B cell (primary cell): ENCODE data around the gene PRDM11. TPM values are rescaled to one million over a fixed set of nuclear protein-coding genes. Genes with fewer than 3 reads are reported as not detected.
A peak's percentile ranks its signal among the peaks of the same experiment; 100 is the strongest.

ENCODE experiments used
- ATAC-seq: fragments of 200-7000 bp; cut with Tn5 transposase; one replicate; pipeline ENCODE4 v1.10.0; 2021; ENCODE audit warnings: low read depth, mild to moderate bottlenecking, moderate number of reproducible peaks, moderate library complexity
- CTCF ChIA-PET: fragments of 350-600 bp; sonication (Branson Sonifier 250); formaldehyde crosslinking; loops from one replicate; lab custom pipeline; 2021; ENCODE audit warnings: antibody characterized with exemption, inconsistent platforms; lab: Charles Lee
- POLR2A ChIA-PET: fragments of 350-600 bp; sonication (Branson Sonifier 250); formaldehyde crosslinking; loops from one replicate; lab custom pipeline; 2021; ENCODE audit warnings: antibody characterized with exemption; lab: Charles Lee
- DNase-seq: peaks from one replicate; pipeline ENCODE4 v3.0.0; 2013
- H2AFZ ChIP-seq: 2 replicates; pipeline ENCODE4 v1.6.1; 2012; ENCODE audit warnings: mild to moderate bottlenecking, low read depth, low read length; ENCODE audit not compliant: insufficient read depth, poor library complexity, severe bottlenecking
- H3K27ac ChIP-seq, 2 donors: 1 replicate in 1 of 2; 2 replicates in 1 of 2; pipeline ENCODE4 v1.5.1; 2012 to 2013; ENCODE audit warnings: low read length in 2 of 2, mild to moderate bottlenecking in 2 of 2, moderate library complexity in 1 of 2
- H3K27me3 ChIP-seq, 4 experiments: fragments of 200-600 bp in 1 of 4; sonication (generic) in 1 of 4; replicated peaks in 1 of 4; 1 replicate in 2 of 4; 2 replicates in 2 of 4; pipeline versions ENCODE4 v1.6.1 to v1.7.0; 2013 to 2016; ENCODE audit warnings: low read length in 3 of 4, mild to moderate bottlenecking in 2 of 4, mixed read lengths in 1 of 4, moderate library complexity in 1 of 4; ENCODE audit not compliant: insufficient read depth in 4 of 4, control insufficient read depth in 3 of 4; ENCODE audit errors: control extremely low read depth in 1 of 4
- H3K36me3 ChIP-seq, 2 experiments: replicated peaks in 1 of 2; 1 replicate in 1 of 2; 2 replicates in 1 of 2; pipeline versions ENCODE4 v1.6.1 to v1.7.1; 2013; ENCODE audit warnings: low read length in 1 of 2; ENCODE audit not compliant: insufficient read depth in 2 of 2, control insufficient read depth in 1 of 2; ENCODE audit errors: control extremely low read depth in 1 of 2, extremely low read depth in 1 of 2
- H3K4me1 ChIP-seq, 2 donors: fragments of 200-600 bp in 1 of 2; sonication (generic) in 1 of 2; 1 replicate in 1 of 2; 2 replicates in 1 of 2; pipeline versions ENCODE4 v1.5.1 to v1.6.1; 2013 to 2017; ENCODE audit warnings: low read length in 2 of 2; ENCODE audit not compliant: control insufficient read depth in 2 of 2, insufficient read depth in 2 of 2
- H3K4me2 ChIP-seq: replicated peaks from 2 replicates; pipeline ENCODE3; 2012; ENCODE audit warnings: mild to moderate bottlenecking, low read depth, low read length; ENCODE audit not compliant: poor library complexity, severe bottlenecking
- H3K4me3 ChIP-seq, 5 experiments: fragments of 200-600 bp in 1 of 5; sonication (generic) in 1 of 5; 1 replicate in 3 of 5; 2 replicates in 2 of 5; pipeline versions ENCODE4 v1.5.1 to v1.7.0; 2011 to 2016; ENCODE audit warnings: low read length in 4 of 5, mild to moderate bottlenecking in 4 of 5, low read depth in 2 of 5, control low read depth in 1 of 5, moderate library complexity in 1 of 5; ENCODE audit not compliant: insufficient read depth in 1 of 5; ENCODE audit errors: control extremely low read depth in 1 of 5, extremely low read depth in 1 of 5
- H3K79me2 ChIP-seq: fragments of 200-600 bp; sonication (generic); one replicate; pipeline ENCODE4 v1.6.0; 2016; ENCODE audit warnings: low read length; ENCODE audit not compliant: control insufficient read depth, insufficient read depth
- H3K9ac ChIP-seq: fragments of 200-600 bp; sonication (generic); 2 replicates; pipeline ENCODE4 v1.6.1; 2017; ENCODE audit warnings: mild to moderate bottlenecking, low read length, moderate library complexity
- H3K9me3 ChIP-seq, 3 donors: one replicate each; pipeline versions ENCODE4 v1.6.1 to v1.7.1; 2013; ENCODE audit warnings: low read length in 2 of 3; ENCODE audit not compliant: control insufficient read depth in 2 of 3, insufficient read depth in 1 of 3; ENCODE audit errors: control extremely low read depth in 1 of 3
- H4K20me1 ChIP-seq: 2 replicates; pipeline ENCODE4 v1.6.0; 2012; ENCODE audit warnings: mild to moderate bottlenecking, low read length; ENCODE audit not compliant: insufficient read depth, control insufficient read depth, poor library complexity, severe bottlenecking
- H3K27ac Mint-ChIP-seq: one replicate; pipeline ENCODE4 v1.8.0; 2021; ENCODE audit warnings: mixed read lengths
- H3K27me3 Mint-ChIP-seq: one replicate; pipeline ENCODE4 v1.8.0; 2021; ENCODE audit warnings: mixed read lengths
- H3K4me1 Mint-ChIP-seq: one replicate; pipeline ENCODE4 v1.8.0; 2021; ENCODE audit warnings: mixed read lengths
- H3K4me3 Mint-ChIP-seq: one replicate; pipeline ENCODE4 v1.8.0; 2021; ENCODE audit warnings: mixed read lengths
- H3K9me3 Mint-ChIP-seq: one replicate; pipeline ENCODE4 v1.8.0; 2022; ENCODE audit warnings: mixed read lengths; ENCODE audit not compliant: insufficient read depth
- CTCF ChIP-seq: fragments of 200-600 bp; IDR thresholded peaks from one replicate; pipeline ENCODE4 v1.8.0; 2022; ENCODE audit warnings: antibody characterized with exemption, mild to moderate bottlenecking
- EZH2 ChIP-seq: IDR thresholded peaks from 2 replicates; pipeline ENCODE4 v1.6.1; 2012; ENCODE audit warnings: borderline replicate concordance, low read depth, mild to moderate bottlenecking, moderate library complexity, low read length; ENCODE audit not compliant: insufficient read depth, poor library complexity, severe bottlenecking
- WGBS: methylation state at CpG from one replicate; pipeline ENCODE4 v1.1.5; 2013; ENCODE audit warnings: missing lambda C conversion rate; ENCODE audit not compliant: insufficient coverage; 5-methylcytosine and 5-hydroxymethylcytosine counted together
- intact Hi-C: fragments of 100-400 bp; cut with micrococcal nuclease; formaldehyde crosslinking; loops from one replicate; pipeline ENCODE4 v1.10.0; 2022
- polyA plus RNA-seq: library from polyadenylated mRNA; depleted of rRNA; stranded (reverse); fragments of >200 nt; gene quantifications from 2 replicates; pipeline ENCODE4 v1.2.3, GENCODE V29; 2012
- total RNA-seq, 2 donors: library from RNA; stranded (reverse); fragments of 120-200 nt in 1 of 2; gene quantifications; 1 replicate in 1 of 2; 2 replicates in 1 of 2; pipeline versions ENCODE4 v1.2.3 to v1.2.4, GENCODE V29; 2013 to 2022

Gene PRDM11
- total and polyA plus RNA-seq, 2 donors (not counting 1 experiment from before 2014, with no cell fraction given): 9.5 to 26.2 TPM

- Histone ChIP-seq H4K20me1 (peaks cover 19% of the 10 kb centered on the region), H3K79me2 (peaks cover 40% of the 10 kb centered on the region), H3K9me3 (peaks cover 0 to 8% (median 0%) of the 10 kb centered on the region in 3 donors), H3K4me2 (no peak overlapping the region), H3K36me3 (no peaks in the 10 kb centered on the region), H3K9ac (no peak overlapping the region), H3K27ac (no peak overlapping the region), H3K27me3 (peaks cover 0 to 12% (median 8%) of the 10 kb centered on the region in 4 experiments), H3K4me3 (no peak overlapping the region), H2AFZ (no peak overlapping the region), H3K4me1 (peaks cover 19 to 27% of the 10 kb centered on the region in 2 donors)
- H3K4me3 Mint-ChIP-seq: peak overlapping the region; percentile 85
- TF ChIP-seq EZH2: no peak
- TF ChIP-seq CTCF: no peak
- peaks cover 33% of the 10 kb centered on the region for H3K4me1 Mint-ChIP-seq
- no peaks in the 10 kb centered on the region for H3K9me3 Mint-ChIP-seq
- intact Hi-C loops: loop anchor here (5.0 kb wide), 3 partner anchors 118 to 1557 kb away; partner anchors contain the start of genes ARHGAP1, CD82 and ZNF408
- ATAC-seq (no peak), DNase-seq (no peak)
- 71% methylated on average over 3 of the region's 3 CpGs for WGBS
- ChIA-PET CTCF (no interaction called here), POLR2A (no interaction called here)
- H3K27ac Mint-ChIP-seq: peak overlapping the region; percentile 10
- H3K27me3 Mint-ChIP-seq: peaks cover 18% of the 10 kb centered on the region
Observed at GRCh38 chr11:45145083-45145378, 1.4 kb upstream of the PRDM11 start.

GRCh38 chr11:45145379-45146071 lies 914 bp upstream of the PRDM11 start:
- Histone ChIP-seq H3K36me3 (no peaks in the 10 kb centered on the region), H3K9ac (peak overlapping the region; percentile 89), H3K27ac (no peak overlapping the region), H3K4me2 (peak overlapping the region; percentile 96), H3K9me3 (peaks cover 0 to 8% (median 0%) of the 10 kb centered on the region in 3 donors), H2AFZ (peak overlapping the region; percentile 91), H3K27me3 (peaks cover 0 to 12% (median 8%) of the 10 kb centered on the region in 4 experiments), H3K4me1 (peaks cover 19 to 27% of the 10 kb centered on the region in 2 donors), H3K4me3 (peak overlapping the region in 4 of 5 experiments; percentile 70 to 87 (median 78)), H3K79me2 (peaks cover 45% of the 10 kb centered on the region), H4K20me1 (peaks cover 24% of the 10 kb centered on the region)
- peaks cover 37% of the 10 kb centered on the region for H3K4me1 Mint-ChIP-seq
- peak overlapping the region; percentile 85 for H3K4me3 Mint-ChIP-seq
- no peak for ATAC-seq
- intact Hi-C loops: loop anchor here (2.0 to 5.0 kb wide), 6 partner anchors 33 to 1557 kb away; partner anchors contain the start of genes ARHGAP1, CD82, TP53I11 and ZNF408
- peak overlapping the region; percentile 72 for H3K27ac Mint-ChIP-seq
- no peak for TF ChIP-seq CTCF
- no peak for TF ChIP-seq EZH2
- peaks cover 16% of the 10 kb centered on the region for H3K27me3 Mint-ChIP-seq
- peak; percentile 23 for DNase-seq
- ChIA-PET POLR2A (no interaction called here), CTCF (no interaction called here)
- 41% methylated on average over 23 of the region's 23 CpGs for WGBS
- no peaks in the 10 kb centered on the region for H3K9me3 Mint-ChIP-seq
